ENCODE data around the gene SPATS2L.

DNA sequence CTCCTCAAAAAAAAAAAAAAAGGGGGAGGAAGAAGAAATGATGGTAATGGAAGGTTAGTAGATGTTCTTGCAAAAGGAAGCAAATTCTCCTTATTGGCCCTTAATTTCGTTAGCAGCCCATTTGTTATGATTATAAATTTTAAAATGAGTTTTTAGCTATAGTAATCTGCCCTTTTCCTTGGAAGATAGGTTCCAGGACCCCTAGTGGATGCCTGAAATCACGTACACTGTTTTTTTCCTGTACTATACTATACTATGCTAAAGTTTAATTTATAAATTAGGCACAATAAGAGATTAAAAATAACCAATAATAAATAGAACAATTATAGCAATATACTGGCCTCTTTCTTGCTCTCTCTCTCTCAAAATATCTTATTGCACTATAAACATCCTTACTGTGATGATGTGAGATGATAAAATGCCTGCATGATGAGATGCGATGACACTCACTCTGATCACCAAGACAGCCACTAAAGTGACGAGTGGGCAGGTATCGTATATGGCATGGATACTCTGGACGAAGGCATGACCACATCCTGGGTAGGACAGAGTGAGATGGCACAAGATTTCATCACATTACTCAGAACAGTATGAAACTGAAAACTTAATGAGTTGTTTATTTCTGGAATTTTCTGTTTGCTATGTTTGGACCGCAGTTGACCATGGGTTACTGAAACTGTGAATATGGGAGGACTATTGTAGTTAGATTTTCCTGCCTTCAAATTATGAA is 116.2 kb downstream of the SPATS2L start:
- TF ChIP-seq, protein P1, sequence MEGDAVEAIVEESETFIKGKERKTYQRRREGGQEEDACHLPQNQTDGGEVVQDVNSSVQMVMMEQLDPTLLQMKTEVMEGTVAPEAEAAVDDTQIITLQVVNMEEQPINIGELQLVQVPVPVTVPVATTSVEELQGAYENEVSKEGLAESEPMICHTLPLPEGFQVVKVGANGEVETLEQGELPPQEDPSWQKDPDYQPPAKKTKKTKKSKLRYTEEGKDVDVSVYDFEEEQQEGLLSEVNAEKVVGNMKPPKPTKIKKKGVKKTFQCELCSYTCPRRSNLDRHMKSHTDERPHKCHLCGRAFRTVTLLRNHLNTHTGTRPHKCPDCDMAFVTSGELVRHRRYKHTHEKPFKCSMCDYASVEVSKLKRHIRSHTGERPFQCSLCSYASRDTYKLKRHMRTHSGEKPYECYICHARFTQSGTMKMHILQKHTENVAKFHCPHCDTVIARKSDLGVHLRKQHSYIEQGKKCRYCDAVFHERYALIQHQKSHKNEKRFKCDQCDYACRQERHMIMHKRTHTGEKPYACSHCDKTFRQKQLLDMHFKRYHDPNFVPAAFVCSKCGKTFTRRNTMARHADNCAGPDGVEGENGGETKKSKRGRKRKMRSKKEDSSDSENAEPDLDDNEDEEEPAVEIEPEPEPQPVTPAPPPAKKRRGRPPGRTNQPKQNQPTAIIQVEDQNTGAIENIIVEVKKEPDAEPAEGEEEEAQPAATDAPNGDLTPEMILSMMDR (IDR thresholded peaks at IDR 0.05; ENCODE audit: low read depth, low read length, poor library complexity, severe bottlenecking), result no peak
- TF ChIP-seq EZH2phosphoT487 (IDR thresholded peaks at IDR 0.05; ENCODE audit: borderline replicate concordance, low read length), result no peak
